HG02885 (cell line): ENCODE data around the gene SLC35D3.
"Not testable (repeated sequence)": the region's sequence is repeated elsewhere in the genome, so short reads cannot be mapped to it uniquely, and the experiment has no call there.

Experiments
- ATAC-seq: cut with Tn5 transposase; IDR thresholded peaks from one replicate; pipeline ENCODE4 v1.9.1; 2021; ENCODE audit warnings: mild to moderate bottlenecking; ENCODE audit not compliant: unreplicated experiment, poor library complexity

The SLC35D3 gene

GRCh38 chr6:136922685-136923006 lies 545 bp downstream of the SLC35D3 start:
- no peak for ATAC-seq

- ATAC-seq, result no peak
These were observed 1.2 kb downstream of the SLC35D3 start for GRCh38 chr6:136923116-136923953.

- no peak for ATAC-seq
These were observed 2.0 kb downstream of the SLC35D3 start for GRCh38 chr6:136923954-136924673.

GRCh38 chr6:136926383-136926782 lies 4.3 kb downstream of the SLC35D3 start:
- ATAC-seq, result no peak

GRCh38 chr6:136927292-136927691 lies 5.2 kb downstream of the SLC35D3 start:
- ATAC-seq, result no peak

- no peak for ATAC-seq
These were observed 8.4 kb downstream of the SLC35D3 start for GRCh38 chr6:136930528-136930927.

- no peak for ATAC-seq
These were observed 10.5 kb downstream of the SLC35D3 start for GRCh38 chr6:136932599-136932998.

- no peak for ATAC-seq
These were observed 23.0 kb downstream of the SLC35D3 start for GRCh38 chr6:136945072-136945471.

GRCh38 chr6:136945711-136946121 lies 23.6 kb downstream of the SLC35D3 start:
- no peak for ATAC-seq

- no peak for ATAC-seq
These were observed 24.9 kb downstream of the SLC35D3 start for GRCh38 chr6:136947037-136947436.

GRCh38 chr6:136949957-136950356 lies 27.9 kb downstream of the SLC35D3 start:
- not testable (repeated sequence) for ATAC-seq

- ATAC-seq, result no peak
These were observed 28.5 kb downstream of the SLC35D3 start for GRCh38 chr6:136950436-136951126.

GRCh38 chr6:136952714-136953260 lies 30.7 kb downstream of the SLC35D3 start:
- no peak for ATAC-seq

- ATAC-seq, result no peak
These were observed 33.0 kb downstream of the SLC35D3 start for GRCh38 chr6:136955123-136955522.

GRCh38 chr6:136956590-136957544 lies 34.8 kb downstream of the SLC35D3 start:
- ATAC-seq, result no peak

GRCh38 chr6:136958168-136958567 lies 36.1 kb downstream of the SLC35D3 start:
- ATAC-seq, result no peak

GRCh38 chr6:136959471-136959891 lies 37.4 kb downstream of the SLC35D3 start:
- ATAC-seq, result no peak

- ATAC-seq, result not testable (repeated sequence)
These were observed 37.8 kb downstream of the SLC35D3 start for GRCh38 chr6:136959935-136960334.

GRCh38 chr6:136960781-136961180 lies 38.7 kb downstream of the SLC35D3 start:
- ATAC-seq, result no peak

- no peak for ATAC-seq
These were observed 39.7 kb downstream of the SLC35D3 start for GRCh38 chr6:136961848-136962247.
